HG03095 (cell line): Measurements from ENCODE around the gene SOX18.
"Not testable (repeated sequence)": the region's sequence is repeated elsewhere in the genome, so short reads cannot be mapped to it uniquely, and the experiment has no call there.

Experiments
- ATAC-seq: cut with Tn5 transposase; IDR thresholded peaks from one replicate; pipeline ENCODE4 v1.9.1; 2021; ENCODE audit warnings: moderate library complexity; ENCODE audit not compliant: unreplicated experiment

The SOX18 gene

DNA sequence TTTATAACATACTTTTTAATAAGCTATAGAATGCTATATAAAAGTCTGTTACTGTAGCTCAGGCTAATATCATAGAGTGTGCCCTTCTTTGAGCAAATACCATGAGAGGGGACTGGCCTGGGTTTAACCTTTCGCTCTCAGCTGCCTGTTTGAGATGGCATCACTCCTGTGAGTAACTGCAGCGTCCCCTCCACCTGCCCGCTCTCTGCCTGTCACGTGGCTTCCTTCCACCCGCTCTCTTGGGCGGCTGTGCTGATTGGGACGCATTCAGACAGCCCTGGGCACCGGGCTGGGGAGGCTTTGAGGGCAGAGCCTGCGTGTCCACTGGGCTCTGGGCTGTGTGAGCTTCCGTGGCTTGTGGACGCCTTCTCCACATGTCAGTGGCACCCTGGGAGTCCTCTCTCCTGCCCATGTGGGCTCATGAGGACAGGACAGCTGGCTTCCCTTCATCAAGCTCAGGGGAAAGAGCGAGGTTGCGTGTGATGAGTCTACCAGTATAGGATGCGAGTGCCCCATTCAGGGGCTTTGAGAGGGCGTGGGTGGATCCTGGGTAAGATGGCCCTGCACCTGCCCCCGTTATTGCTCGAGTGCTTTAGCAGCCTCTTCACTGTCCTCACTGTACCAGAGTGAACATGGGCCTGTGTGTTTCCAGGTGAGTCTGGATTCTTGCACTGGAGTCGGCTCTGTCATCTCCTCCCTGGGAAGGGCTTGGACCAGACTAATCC lies 24.2 kb downstream of the SOX18 start:
- no peak for ATAC-seq

GRCh38 chr20:64024141-64024990 lies 25.1 kb downstream of the SOX18 start:
- ATAC-seq = no peak

GRCh38 chr20:64023361-64024140 lies 25.9 kb downstream of the SOX18 start:
- ATAC-seq = no peak

GRCh38 chr20:64022671-64023360 lies 26.6 kb downstream of the SOX18 start:
- no peak for ATAC-seq

GRCh38 chr20:64021124-64021975 lies 28.1 kb downstream of the SOX18 start:
- ATAC-seq = no peak

DNA sequence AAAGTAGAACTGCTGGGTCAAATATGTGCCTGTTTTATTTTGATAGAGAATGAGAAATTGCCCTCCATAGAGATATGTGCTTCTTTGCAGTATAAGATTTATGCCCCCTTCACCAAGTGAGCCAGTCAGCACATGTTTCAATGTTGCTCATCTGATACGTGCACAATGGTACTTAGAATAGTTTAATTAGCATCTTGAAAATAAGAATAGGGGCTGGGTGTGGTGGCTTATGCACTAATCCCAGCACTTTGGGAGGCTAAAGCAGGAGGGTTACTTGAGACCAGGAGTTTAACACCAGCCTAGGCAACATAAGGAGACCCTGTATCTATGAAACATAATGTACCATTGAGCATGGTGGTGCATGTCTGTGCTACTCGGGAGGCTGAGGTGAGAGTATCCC lies 33.8 kb downstream of the SOX18 start:
- no peak for ATAC-seq

DNA sequence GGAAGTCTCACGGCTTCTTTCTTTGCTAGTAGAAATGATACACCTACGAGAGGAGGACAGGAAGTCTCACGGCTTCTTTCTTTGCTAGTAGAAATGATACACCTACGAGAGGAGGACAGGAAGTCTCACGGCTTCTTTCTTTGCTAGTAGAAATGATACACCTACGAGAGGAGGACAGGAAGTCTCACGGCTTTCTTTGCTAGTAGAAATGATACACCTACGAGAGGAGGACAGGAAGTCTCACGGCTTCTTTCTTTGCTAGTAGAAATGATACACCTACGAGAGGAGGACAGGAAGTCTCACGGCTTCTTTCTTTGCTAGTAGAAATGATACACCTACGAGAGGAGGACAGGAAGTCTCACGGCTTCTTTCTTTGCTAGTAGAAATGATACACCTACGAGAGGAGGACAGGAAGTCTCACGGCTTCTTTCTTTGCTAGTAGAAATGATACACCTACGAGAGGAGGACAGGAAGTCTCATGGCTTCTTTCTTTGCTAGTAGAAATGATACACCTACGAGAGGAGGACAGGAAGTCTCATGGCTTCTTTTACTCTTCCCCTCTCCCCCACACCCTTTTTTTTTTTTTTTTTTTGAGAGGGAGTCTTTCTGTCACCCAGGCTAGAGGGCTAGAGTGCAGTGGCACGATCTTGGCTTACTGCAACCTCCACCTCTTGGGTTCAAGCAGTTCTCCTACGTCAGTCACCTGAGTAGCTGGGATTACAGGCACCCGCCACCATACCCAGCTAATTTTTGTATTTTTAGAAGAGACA lies 36.9 kb downstream of the SOX18 start:
- not testable (repeated sequence) for ATAC-seq

GRCh38 chr20:64011366-64011779 lies 38.1 kb downstream of the SOX18 start:
- ATAC-seq = no peak

DNA sequence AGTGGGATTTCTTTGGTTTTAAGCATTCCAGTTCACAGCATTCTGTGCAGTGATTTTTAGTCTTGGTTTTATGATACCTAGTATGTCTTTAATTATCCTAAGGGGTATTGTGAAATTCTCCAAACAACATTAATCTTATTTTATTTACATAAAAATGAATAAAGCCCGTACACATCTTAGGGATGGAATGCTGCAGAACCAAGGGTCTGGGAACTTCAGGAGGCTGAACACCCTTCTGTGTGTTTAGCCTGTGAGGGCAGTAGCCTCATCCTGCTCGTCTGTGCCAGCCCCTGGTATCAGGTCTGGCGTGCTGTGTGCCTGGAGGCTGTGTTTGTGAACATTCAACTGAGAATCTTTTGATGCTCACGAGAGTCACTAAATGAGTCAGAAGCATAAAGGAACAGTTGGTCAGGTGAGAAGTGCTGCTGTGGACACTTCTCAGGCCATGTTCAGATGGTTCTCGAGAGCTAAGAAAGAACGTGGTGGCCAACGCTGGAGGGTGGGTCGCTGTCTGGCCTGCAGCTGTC lies 38.7 kb downstream of the SOX18 start:
- ATAC-seq = no peak

DNA sequence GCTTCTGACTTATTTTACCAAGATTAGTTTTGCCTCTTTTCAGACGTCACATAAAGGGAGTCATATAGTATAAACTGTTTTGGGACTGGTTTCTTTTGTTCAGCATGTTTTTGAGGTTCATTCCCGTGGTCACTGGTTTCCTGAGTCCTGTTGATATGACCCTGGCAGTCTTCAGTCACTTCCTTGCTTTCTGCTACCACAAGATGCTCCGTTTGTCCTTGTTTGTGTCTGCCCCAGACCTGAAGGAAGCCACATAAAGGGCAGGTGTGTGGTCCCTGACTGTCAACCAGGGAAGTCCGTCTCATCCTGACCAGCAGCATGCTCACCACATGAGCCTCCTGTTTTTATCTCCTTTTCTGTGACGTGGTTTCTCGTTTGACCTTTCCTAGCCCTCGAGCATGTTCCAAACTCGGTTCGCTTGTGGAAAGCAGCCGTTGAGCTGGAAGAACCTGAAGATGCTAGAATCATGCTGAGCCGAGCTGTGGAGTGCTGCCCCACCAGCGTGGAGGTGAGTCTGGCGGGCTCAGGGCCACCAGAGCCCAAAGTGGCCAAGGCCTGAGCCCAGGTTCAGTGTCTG lies 39.5 kb downstream of the SOX18 start:
- no peak for ATAC-seq

DNA sequence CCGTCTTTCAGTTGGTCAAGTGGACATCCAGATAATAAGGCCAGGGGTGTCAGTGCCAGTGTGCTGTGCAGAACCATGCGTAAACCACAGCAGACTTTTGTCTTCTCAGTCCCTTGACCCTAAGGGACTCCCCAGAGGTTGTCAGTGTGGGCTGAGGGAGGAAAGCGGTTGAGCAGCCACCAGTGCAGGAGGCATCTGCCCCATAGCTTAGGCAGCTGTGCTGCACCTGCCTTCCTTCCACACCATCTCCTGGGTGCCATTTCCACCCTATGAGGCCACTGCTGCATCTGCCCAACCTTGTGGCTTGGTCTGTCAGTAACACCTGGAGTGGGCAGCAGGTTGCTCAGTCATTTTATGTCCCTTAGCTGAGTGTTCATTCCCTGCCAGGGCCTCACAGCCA lies 42.5 kb downstream of the SOX18 start:
- no peak for ATAC-seq

DNA sequence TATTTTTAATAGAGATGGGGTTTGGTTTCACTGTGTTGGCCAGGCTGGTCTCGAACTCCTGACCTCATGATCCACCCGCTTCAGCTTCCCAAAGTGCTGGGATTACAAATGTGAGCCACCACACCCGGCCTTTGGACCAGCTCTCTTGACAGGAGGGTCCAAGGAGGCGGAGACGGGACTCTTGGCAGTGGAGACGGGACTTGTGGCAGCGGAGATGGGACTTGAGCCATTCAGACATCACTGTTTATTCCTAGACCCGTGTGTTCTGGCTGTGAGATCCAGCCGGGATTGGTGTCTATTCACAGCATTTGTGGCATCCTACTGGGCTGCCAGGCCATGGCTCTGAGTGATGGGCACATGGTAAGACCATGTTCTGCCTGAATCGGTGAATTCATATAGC lies 42.9 kb downstream of the SOX18 start:
- ATAC-seq = no peak

- ATAC-seq = no peak
These were observed 44.0 kb downstream of the SOX18 start for GRCh38 chr20:64005394-64005793.

- ATAC-seq = no peak
These were observed 45.3 kb downstream of the SOX18 start for GRCh38 chr20:64003960-64004725.

GRCh38 chr20:64001607-64002011 lies 47.8 kb downstream of the SOX18 start:
- no peak for ATAC-seq

- no peak for ATAC-seq
These were observed 48.5 kb downstream of the SOX18 start for GRCh38 chr20:64000906-64001305.
